Measurements from ENCODE around the gene TMEM127. TPM values are rescaled to one million over a fixed set of nuclear protein-coding genes. Genes with fewer than 3 reads are reported as not detected.

The TMEM127 gene
- total RNA-seq, 4 donors from 2014 or later = 18.5 to 131 (median 82.0) TPM

GRCh38 chr2:96253006-96253405 lies 12.8 kb downstream of the TMEM127 start:
- DNase-seq = no peak

DNA sequence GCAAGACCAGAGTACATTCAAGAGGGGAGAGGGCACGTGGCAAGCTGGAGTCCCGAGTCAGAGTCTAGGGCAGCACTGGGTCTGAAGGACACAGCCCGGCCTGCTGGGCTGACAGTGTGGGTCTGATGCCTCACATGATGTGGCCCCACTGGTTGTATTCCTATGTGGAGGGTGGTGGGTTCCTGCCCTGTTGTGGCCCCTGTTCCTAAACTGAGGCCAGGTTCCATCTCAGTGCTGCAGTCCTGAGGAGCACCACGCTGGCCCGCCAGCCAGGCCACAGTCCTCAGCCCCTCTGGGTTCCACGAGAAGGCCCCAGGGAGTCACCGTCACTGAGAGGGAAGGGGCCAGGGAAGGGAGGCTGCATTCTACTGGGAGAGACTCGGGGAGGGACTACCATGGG lies 13.3 kb downstream of the TMEM127 start:
- Histone ChIP-seq H3K4me3 (no peak overlapping the region), H3K9me3 (no peaks in the 10 kb centered on the region), H3K4me1 (peaks cover 0 to 12% (median 2%) of the 10 kb centered on the region in 4 donors), H3K36me3 (peaks cover 0 to 41% (median 12%) of the 10 kb centered on the region in 4 donors), H3K27me3 (no peaks in the 10 kb centered on the region), H3K27ac (no peak overlapping the region)
- 92% methylated on average over 8 of the region's 8 CpGs; no CpG with 5 or more reads in 1 of the 2 donors for WGBS, 2 donors (ENCODE audit: low coverage in 1 of 2)
- intact Hi-C loops (cut with DNase I; ENCODE audit: low total_unique reads) = no loop called here
- TF ChIP-seq POLR2A (IDR thresholded peaks at IDR 0.05) (no peak), POLR2AphosphoS5 (IDR thresholded peaks at IDR 0.05) (no peak), CTCF (IDR thresholded peaks at IDR 0.05) (no peak), EP300 (IDR thresholded peaks at IDR 0.05; ENCODE audit: low read depth) (no peak)
- in situ Hi-C loops (cut with MboI; ENCODE audit: low pct_ligation_motif_present in 1 of 4, low pct_unique_long_range_greater_than_20kb in 1 of 4, low sequenced_read_pairs in 3 of 4) = loop anchor here in 1 of 4 donors (25.0 kb wide), 1 partner anchor 240 kb away; no protein-coding TSS in a partner anchor
- DNase-seq = no peak

More at GRCh38 chr2:96253006-96253405, 12.8 kb downstream of the TMEM127 start:
- no peaks in the 10 kb centered on the region for H3K27me3 ChIP-seq
- no peak for TF ChIP-seq EP300 (IDR thresholded peaks at IDR 0.05; ENCODE audit: low read depth)
- no peak for TF ChIP-seq POLR2AphosphoS5 (IDR thresholded peaks at IDR 0.05)
- no peak for TF ChIP-seq CTCF (IDR thresholded peaks at IDR 0.05)
- TF ChIP-seq POLR2A (IDR thresholded peaks at IDR 0.05) = no peak
- no peak overlapping the region for H3K27ac ChIP-seq
- H3K4me3 ChIP-seq = no peak overlapping the region
- WGBS, 2 donors (ENCODE audit: low coverage in 1 of 2) = 35 to 50% methylated on average over 3 to 7 of the region's 7 CpGs
- peaks cover 0 to 41% (median 12%) of the 10 kb centered on the region in 4 donors for H3K36me3 ChIP-seq
- intact Hi-C loops (cut with DNase I; ENCODE audit: low total_unique reads) = no loop called here
- peaks cover under 1 to 16% (median 5%) of the 10 kb centered on the region in 4 donors for H3K4me1 ChIP-seq
- H3K9me3 ChIP-seq = no peaks in the 10 kb centered on the region
- in situ Hi-C loops (cut with MboI; ENCODE audit: low pct_ligation_motif_present in 1 of 4, low pct_unique_long_range_greater_than_20kb in 1 of 4, low sequenced_read_pairs in 3 of 4) = loop anchor here in 1 of 4 donors (25.0 kb wide), 1 partner anchor 241 kb away; no protein-coding TSS in a partner anchor

GRCh38 chr2:96251721-96252292 lies 14.0 kb downstream of the TMEM127 start:
- Histone ChIP-seq H3K36me3 (peaks cover 0 to 41% (median 12%) of the 10 kb centered on the region in 4 donors), H3K4me1 (peaks cover 0 to 5% (median 1%) of the 10 kb centered on the region in 4 donors), H3K4me3 (no peak overlapping the region), H3K27ac (peak overlapping the region in 1 of 4 donors; percentile 41), H3K9me3 (no peaks in the 10 kb centered on the region), H3K27me3 (no peaks in the 10 kb centered on the region)
- peak; percentile 27 for DNase-seq
- TF ChIP-seq CTCF (IDR thresholded peaks at IDR 0.05) (no peak), POLR2AphosphoS5 (IDR thresholded peaks at IDR 0.05) (peak in 1 of 3 donors; percentile 10)
- intact Hi-C loops (cut with DNase I; ENCODE audit: low total_unique reads) (no loop called here), in situ Hi-C loops (cut with MboI; ENCODE audit: low pct_ligation_motif_present in 1 of 4, low pct_unique_long_range_greater_than_20kb in 1 of 4, low sequenced_read_pairs in 3 of 4) (loop anchor here in 1 of 4 donors (25.0 kb wide), 1 partner anchor 240 kb away; no protein-coding TSS in a partner anchor)
- WGBS, 2 donors (ENCODE audit: low coverage in 1 of 2) = 68 to 71% methylated on average over 4 to 6 of the region's 6 CpGs

- Histone ChIP-seq H3K27me3 (no peaks in the 10 kb centered on the region), H3K9me3 (no peaks in the 10 kb centered on the region), H3K4me3 (no peak overlapping the region), H3K4me1 (peaks cover 0 to 5% (median 0%) of the 10 kb centered on the region in 4 donors), H3K36me3 (peaks cover 0 to 31% (median 12%) of the 10 kb centered on the region in 4 donors), H3K27ac (no peak overlapping the region)
- in situ Hi-C loops (cut with MboI; ENCODE audit: low pct_ligation_motif_present in 1 of 4, low pct_unique_long_range_greater_than_20kb in 1 of 4, low sequenced_read_pairs in 3 of 4) = loop anchor here in 1 of 4 donors (25.0 kb wide), 1 partner anchor 238 kb away; no protein-coding TSS in a partner anchor
- intact Hi-C loops (cut with DNase I; ENCODE audit: low total_unique reads) = no loop called here
- WGBS, 2 donors (ENCODE audit: low coverage in 1 of 2) = 90 to 93% methylated on average over 4 to 6 of the region's 6 CpGs
- no peak for DNase-seq
- TF ChIP-seq POLR2A (IDR thresholded peaks at IDR 0.05) (no peak), EP300 (IDR thresholded peaks at IDR 0.05; ENCODE audit: low read depth) (no peak), CTCF (IDR thresholded peaks at IDR 0.05) (no peak), POLR2AphosphoS5 (IDR thresholded peaks at IDR 0.05) (no peak)
Observed at GRCh38 chr2:96250188-96250587, 15.6 kb downstream of the TMEM127 start.
